Choroid plexus epithelial cell (primary cell): ENCODE results near the gene ZSCAN31.
A peak's percentile ranks its signal among the peaks of the same experiment; 100 is the strongest.

Experiments used
- DNase-seq: peaks from one replicate; pipeline ENCODE4 v3.0.0-alpha.2; 2010; ENCODE audit warnings: low read depth
- H3K4me3 ChIP-seq: 2 replicates; pipeline ENCODE4 v1.5.1; 2011; ENCODE audit warnings: low read depth, mild to moderate bottlenecking, control low read depth, low read length, moderate library complexity
- CTCF ChIP-seq: conservative IDR thresholded peaks from 2 replicates; pipeline ENCODE4 v1.5.1; 2011; ENCODE audit warnings: low read depth, mild to moderate bottlenecking, control low read depth, inconsistent platforms, low read length, moderate library complexity

Gene ZSCAN31

GRCh38 chr6:28295326-28295725 lies 40.6 kb downstream of the ZSCAN31 start:
- no peak for TF ChIP-seq CTCF
- DNase-seq = no peak
- H3K4me3 ChIP-seq = no peak overlapping the region

- no peak for DNase-seq
- TF ChIP-seq CTCF = no peak
- no peak overlapping the region for H3K4me3 ChIP-seq
Observed at GRCh38 chr6:28291573-28291972, 44.4 kb downstream of the ZSCAN31 start.

GRCh38 chr6:28282926-28283325 lies 53.0 kb downstream of the ZSCAN31 start:
- peak; percentile 19 for DNase-seq
- no peak overlapping the region for H3K4me3 ChIP-seq
- no peak for TF ChIP-seq CTCF

- TF ChIP-seq CTCF = no peak
- peak within 1 kb of the TSS; percentile 70 for H3K4me3 ChIP-seq
- peak; percentile 78 for DNase-seq
Observed at GRCh38 chr6:28281288-28282064, 54.5 kb downstream of the ZSCAN31 start, which contains the start of gene PGBD1. TSS of gene PGBD1 (plus strand) at chr6:28281572. CDS start at chr6:28283814, 2,242 bp downstream.

GRCh38 chr6:28280595-28281287 lies 55.2 kb downstream of the ZSCAN31 start:
- DNase-seq = no peak
- no peak for TF ChIP-seq CTCF
- H3K4me3 ChIP-seq = peak overlapping the region; percentile 70

- no peak for DNase-seq
- no peak overlapping the region for H3K4me3 ChIP-seq
- no peak for TF ChIP-seq CTCF
Observed at GRCh38 chr6:28277746-28278145, 58.2 kb downstream of the ZSCAN31 start.
